Adrenal gland (tissue), 5 donors: Measurements from ENCODE around the gene ETFA.

Source experiments
- POLR2A ChIP-seq, 2 donors: fragments of 450-650 bp; IDR thresholded peaks; one replicate each; pipeline ENCODE4 v1.6.1; 2017; ENCODE audit warnings: antibody characterized with exemption in 2 of 2, mild to moderate bottlenecking in 2 of 2, moderate library complexity in 1 of 2
- TF ChIP-seq, protein P1 (sequence below), 6 experiments: fragments of 450-650 bp in 4 of 6; fragments of 200-600 bp in 2 of 6; sonication (generic) in 1 of 6; IDR thresholded peaks; 1 replicate in 5 of 6; 2 replicates in 1 of 6; pipeline versions ENCODE4 v1.5.1 to v1.8.0; 2016 to 2021; ENCODE audit warnings: antibody characterized with exemption in 6 of 6, mild to moderate bottlenecking in 2 of 6, moderate library complexity in 1 of 6
- donor health status: DM: no; HTN: no; CAD: no.

DNA sequence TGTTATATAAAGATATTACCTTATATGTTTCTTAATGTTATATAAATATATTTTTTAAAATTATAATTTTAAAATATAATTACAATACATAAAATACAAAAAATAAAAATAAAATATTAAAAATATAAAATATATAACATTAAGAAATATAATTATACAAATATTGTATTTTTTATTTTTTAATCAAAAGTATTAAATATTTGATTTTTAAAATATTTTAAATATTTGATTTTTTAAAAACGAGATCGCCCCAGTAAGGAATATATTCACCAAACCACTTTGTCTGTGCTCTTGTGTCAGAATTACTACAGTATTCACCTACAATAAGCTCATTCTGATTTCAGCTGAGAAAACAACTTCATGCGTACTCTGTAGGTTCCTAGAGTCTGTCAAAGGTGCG is 89.1 kb downstream of the ETFA start:
- TF ChIP-seq, protein P1, sequence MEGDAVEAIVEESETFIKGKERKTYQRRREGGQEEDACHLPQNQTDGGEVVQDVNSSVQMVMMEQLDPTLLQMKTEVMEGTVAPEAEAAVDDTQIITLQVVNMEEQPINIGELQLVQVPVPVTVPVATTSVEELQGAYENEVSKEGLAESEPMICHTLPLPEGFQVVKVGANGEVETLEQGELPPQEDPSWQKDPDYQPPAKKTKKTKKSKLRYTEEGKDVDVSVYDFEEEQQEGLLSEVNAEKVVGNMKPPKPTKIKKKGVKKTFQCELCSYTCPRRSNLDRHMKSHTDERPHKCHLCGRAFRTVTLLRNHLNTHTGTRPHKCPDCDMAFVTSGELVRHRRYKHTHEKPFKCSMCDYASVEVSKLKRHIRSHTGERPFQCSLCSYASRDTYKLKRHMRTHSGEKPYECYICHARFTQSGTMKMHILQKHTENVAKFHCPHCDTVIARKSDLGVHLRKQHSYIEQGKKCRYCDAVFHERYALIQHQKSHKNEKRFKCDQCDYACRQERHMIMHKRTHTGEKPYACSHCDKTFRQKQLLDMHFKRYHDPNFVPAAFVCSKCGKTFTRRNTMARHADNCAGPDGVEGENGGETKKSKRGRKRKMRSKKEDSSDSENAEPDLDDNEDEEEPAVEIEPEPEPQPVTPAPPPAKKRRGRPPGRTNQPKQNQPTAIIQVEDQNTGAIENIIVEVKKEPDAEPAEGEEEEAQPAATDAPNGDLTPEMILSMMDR (IDR thresholded peaks at IDR 0.05) = no peak
- TF ChIP-seq POLR2A (IDR thresholded peaks at IDR 0.05) = no peak
